HG02642 (cell line): ENCODE results near the gene ETV1.
"Not testable (repeated sequence)": the region's sequence is repeated elsewhere in the genome, so short reads cannot be mapped to it uniquely, and the experiment has no call there.

Experiments used
- ATAC-seq: cut with Tn5 transposase; IDR thresholded peaks from one replicate; pipeline ENCODE4 v1.9.1; 2021; ENCODE audit warnings: mild to moderate bottlenecking; ENCODE audit not compliant: unreplicated experiment, poor library complexity

Gene ETV1

DNA sequence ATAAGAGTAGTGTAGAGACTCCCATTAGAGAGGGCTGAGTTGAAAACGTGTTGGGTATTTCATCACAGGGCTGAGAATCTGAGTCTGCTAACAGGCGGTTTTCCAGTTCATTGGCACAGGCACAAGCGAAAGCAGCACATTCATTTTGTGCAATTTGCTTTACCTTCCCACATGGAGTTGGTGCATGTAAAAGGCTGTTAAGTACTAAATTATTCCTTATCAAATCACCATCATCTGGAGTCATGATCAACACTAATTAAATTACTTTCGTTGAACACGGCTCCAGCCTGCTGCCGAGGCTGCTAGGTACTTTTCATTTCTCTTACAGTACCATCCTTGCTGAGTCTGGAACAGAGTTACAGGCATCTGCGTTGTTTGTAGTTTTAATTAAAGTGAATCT, 43.8 kb downstream of the ETV1 start:
- ATAC-seq: no peak

DNA sequence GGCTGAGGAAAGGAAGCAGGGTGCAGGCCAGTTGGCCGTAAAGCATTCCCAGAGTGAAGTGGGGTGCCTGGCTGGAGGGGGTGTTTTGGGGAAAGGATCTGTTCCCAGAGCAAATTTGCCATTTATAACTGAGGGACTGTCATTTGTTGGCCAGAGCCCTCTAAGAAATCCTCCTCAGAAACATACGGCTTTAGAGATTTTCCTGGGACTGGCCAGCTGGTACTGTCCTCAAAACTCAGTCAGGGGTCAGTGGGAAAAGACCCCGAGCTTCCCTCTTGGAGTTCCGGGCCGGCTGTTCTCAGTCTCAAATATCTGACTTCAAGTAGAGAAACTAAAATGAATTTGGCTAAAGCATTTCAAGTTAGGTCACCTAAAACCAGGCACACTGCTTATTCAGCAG, 55.9 kb downstream of the ETV1 start:
- ATAC-seq: no peak

DNA sequence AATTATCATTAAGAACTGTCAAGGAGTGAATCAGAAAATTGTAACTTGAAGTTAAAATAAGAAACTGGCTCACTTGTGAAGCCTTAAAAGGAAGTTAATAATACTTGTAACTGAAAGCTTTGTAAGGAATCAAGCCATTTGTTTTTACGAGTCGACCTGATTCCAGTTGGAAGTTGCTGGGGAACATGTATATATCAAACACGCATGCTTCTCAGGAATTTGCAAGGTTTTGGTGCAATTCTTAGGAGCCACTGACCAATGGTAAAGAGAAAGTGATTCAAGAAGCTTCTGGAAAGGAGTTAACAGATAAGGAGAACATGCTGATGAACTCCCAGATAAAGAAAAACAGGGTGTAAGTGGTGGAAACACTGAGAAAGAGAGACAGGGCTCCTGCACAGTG, 56.4 kb downstream of the ETV1 start:
- no peak for ATAC-seq

DNA sequence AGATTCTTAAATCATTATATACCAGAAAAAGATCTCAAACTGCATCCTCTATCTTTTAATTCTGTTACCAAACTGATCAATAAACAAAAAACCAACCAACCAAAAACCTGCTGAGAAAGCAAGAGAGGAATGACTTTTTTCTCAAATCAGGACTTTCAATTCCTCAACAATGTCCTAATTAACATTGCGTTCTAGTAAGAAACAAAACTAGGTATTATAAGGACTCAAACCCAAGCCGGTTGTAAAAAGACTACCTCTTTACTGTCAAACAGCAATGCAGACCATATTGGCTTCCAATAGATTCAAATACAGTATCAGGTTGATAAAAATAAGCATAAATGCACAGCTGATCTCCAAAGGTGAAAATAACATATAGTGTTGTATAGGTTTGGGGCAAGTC, 57.3 kb downstream of the ETV1 start:
- ATAC-seq: no peak

DNA sequence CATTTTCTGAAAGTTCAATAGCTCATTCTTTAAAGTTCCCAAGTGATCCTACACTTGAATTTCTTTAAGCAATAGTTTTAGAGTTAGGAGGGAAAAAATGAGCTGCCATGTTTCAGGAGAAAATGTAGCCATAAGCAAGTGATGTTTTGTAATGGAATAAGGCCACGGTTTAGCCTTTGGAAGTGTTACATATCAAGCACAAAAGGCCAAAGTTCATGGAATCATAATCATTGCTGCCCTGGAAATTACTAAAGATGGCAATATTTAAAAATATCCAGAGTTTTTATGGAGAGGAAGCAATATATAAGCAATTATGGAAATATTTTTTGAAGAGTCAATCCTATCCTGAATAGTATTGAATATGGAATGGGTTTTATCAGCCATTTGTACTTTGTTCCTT, 68.4 kb downstream of the ETV1 start:
- no peak for ATAC-seq

DNA sequence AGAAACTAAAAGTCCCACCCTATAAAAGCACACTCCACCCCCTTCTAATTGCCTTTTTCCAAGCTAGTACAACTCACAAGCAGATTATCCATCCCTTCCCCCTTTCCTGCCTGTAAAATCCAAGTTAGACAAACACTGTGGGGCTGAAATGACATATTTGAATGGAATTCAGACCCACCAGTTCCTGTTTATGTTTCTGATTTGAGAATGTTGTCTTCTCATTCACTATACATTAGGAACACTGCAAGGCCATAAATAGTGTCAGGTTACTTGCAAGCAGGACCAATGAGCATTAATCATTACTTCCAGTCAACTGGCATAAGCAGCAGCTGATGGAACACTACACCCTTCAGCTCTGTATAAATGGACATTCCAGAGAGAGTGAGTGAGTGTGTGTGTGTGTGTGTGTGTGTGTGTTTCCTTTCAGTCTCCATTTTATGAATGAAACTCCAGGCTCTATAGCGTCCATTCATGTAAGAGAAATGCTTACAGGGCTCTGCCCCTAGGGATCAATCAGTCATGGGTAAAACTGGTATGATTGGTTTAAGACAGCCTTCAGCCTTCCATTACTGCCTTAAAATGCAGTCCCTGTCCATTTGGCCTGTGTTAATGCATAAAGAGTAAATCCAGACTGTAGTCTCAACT, 69.3 kb downstream of the ETV1 start:
- no peak for ATAC-seq

DNA sequence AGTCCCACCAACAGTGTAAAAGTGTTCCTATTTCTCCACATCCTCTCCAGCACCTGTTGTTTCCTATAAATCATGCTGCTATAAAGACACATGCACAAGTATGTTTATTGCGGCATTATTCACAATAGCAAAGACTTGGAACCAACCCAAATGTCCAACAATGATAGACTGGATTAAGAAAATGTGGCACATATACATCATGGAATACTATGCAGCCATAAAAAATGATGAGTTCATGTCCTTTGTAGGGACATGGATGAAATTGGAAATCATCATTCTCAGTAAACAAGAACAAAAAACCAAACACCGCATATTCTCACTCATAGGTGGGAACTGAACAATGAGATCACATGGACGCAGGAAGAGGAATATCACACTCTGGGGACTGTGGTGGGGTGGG, 71.1 kb downstream of the ETV1 start:
- ATAC-seq: not testable (repeated sequence)

DNA sequence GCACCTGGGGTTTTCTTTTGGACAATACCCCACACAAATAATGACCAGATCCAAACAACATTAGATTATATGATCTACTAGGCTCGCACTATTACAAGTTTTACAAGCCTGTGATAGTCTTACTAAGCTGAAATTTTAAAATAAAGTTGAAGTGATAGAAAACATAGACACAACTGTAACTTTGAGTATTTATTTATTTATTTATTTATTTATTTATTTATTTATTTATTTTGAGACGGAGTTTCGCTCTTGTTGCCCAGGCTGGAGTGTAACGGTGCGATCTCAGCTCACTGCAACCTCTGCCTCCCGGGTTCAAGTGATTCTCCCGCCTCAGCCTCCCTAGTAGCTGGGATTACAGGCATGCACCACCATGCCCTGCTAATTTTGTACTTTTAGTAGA, 72.4 kb downstream of the ETV1 start:
- ATAC-seq: not testable (repeated sequence)

DNA sequence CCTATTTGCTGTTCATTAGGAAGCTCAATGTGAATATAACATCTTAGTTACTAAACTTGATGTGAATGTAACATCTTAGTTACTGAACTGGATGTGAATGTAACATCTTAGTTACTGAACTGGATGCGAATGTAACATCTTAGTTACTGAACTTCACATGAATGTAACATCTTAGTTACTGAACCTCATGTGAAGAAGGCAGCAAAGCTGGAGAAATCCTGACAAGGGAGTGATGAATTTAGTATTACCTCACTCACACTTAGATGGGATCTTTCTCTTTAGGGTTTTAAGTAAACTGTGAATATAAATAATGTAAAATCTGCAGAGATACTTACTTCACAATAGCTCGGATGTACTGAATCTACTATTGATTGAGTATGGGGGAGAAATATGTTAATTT, 73.6 kb downstream of the ETV1 start:
- ATAC-seq: no peak

DNA sequence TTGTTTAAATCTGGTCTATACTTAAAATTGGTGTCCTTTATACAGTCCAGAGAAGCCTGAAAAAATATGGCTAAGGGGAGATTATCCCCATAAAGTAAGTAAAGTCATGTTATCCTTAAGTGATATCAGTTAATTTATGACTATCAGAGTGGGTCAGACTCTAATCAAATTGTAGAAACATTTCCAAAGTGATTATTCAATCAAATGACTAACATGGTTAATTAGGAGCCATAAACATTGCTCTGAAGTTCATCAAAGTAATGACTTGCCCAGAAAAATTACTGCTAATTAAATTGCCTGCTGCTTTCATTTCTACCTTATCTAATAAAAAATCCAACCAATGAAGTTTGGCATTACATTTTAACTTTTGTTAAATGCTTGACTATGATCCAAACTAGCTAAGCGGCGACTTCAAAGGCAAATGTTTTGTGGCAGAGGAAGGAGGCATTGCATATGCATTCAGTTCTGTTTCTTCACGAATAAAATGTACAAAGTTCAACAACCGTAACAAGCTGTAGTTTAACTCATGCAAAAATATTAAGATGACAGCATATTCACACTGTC, 76.7 kb downstream of the ETV1 start:
- ATAC-seq: no peak

DNA sequence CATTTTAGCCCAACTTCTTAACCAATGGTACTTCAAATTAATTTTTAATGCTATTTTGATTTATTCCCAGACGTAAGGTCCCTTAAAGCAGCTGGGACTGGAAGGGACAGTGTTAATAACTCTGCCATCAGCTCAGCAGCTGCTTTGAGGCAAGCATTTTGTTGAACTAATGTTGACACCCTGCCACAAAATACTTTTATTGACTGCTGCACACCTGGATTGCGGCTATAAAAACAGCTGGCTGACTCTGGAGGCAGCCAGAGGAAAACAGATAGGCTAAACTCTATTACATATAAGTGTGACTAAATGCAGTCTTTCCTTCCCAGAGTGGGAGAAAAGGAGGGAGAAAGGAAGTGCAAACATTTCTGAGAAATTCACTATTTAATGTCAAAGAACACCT, 77.6 kb downstream of the ETV1 start:
- no peak for ATAC-seq

DNA sequence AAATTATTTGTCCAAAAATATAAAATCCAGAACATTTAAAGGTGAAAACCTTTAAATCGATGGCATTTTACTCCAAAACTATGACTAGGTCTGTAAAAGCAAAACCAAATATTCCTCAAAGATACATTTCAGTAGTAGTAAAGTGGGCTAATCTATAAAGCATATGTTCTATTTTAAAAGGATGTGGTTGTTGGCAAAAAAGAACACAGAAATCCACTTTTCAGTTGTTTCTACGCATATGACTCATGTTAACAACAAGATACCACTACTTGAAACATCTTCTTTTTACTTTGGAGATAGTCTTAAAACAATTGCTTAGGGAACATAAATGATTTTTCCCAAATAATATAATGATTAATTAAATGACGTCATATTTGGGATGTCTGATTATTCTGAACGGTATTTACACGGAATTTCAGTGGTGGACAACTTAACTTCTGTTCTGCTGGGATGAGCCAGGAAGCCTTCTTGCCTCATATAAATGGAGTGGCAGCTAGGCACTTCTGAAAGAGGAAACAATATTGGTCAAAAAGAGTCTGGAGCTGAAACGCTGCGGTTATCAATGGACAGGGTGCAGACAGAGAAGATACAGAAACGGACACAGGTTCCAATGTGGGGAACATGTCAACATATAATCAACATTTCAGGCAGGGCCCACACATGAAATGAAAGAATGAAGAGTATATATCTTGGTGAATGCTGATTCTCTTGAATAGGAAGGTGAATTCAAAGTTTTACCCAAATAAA, 78.5 kb downstream of the ETV1 start:
- no peak for ATAC-seq

DNA sequence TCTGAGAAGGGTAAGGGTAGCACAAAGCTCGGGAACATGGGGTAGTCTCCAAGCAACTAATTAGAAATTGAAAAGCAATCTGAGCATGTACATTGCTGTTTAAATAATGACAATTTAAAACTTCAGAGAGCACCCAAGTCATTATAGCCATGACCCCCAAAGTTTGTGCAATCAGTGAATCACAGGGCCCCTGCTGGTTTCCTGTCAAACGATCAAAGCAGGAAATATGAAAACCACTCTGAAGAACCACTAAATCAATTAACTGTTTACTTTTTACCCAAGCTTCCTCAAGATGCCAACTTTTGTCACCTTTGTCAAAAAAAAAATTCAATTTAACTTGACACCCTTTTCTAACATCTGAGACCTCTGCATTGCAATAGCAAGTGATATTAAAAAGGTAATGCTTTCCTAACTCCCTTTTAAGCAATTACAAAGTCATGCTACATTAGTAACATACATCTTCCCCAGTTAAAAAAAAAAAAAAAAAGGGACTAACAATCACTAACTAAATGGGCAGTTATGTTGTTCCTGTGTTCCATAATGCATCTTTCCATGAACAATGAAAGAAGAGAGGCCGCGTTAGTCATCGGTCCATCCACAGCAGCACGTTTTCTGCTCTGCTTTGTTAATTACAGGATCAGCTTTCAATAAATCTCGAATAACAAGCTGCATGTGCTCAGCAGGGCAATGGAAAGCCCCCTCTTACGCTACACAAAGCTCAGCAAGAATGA, 80.6 kb downstream of the ETV1 start:
- no peak for ATAC-seq

DNA sequence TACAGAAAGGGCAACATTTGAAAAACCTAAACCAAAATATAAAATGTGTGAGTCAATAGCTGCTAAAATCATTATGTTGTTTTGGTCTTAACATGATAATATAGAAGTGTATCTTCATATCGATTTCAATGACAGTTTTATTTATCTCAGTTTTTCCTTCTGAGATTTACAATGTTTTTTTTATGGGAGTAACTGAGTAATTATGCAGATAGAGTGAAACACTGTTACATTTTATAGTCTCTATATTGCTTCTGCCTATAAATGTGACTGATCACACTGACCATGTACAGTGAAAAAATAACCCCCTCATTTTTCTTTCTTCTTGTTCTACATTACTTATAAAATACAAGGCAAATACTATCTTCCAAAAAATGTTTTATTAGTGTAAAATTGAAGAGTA, 81.6 kb downstream of the ETV1 start:
- no peak for ATAC-seq

DNA sequence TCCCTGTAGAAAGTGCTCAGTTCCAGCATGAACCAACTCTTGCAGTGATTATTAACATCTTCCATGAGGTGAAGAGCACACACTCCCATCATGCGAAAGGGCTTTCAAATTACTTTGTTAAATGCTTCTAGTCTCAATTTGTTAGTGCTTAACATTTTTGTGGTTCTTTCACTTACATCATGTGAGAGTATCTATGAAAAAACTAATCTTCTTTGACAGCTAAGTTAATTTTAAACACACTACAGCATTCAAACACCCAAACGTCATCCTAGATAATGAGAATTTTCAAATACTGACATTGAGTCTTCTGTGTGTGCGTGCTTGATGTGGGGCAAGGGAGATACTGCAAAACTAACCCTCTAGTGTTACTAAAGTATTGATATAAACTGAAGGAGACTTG, 84.8 kb downstream of the ETV1 start:
- ATAC-seq: no peak

DNA sequence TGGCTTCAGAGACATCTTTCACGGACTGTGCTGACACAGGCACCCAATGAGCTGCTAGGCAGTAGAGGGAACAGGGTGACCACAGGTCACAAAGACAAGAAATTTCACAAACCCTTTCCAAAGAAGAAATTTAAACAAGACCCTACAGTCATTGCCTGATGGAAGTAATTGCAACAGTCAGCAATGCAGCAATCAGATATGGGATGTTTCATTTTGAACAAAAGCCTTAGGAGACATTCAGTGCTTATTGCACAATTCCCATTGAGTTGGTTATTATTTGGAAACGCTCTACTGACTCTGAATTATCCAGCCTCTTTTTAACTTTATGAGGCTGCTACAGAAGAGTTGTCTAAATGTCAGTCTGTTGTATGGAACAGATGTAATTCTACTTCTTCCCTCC, 85.5 kb downstream of the ETV1 start:
- ATAC-seq: no peak

DNA sequence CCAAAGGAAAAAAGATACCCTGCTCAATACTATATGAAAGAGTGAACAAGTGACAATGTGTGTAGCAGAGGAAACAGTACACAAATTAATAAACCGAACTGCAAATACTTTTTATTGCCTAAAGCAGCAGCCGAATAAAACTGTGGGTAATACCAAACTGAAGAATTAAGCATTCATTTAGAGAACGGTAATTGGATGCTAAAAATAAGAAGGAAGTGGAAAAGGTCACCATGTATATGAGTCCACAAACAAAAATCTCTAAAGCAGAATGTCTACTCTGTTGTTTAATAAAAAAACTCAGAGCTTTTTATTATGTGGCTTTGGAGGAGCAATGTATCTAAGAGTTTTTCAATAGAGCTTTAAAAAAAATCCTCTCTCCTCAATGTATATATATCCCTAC, 87.9 kb downstream of the ETV1 start:
- no peak for ATAC-seq

DNA sequence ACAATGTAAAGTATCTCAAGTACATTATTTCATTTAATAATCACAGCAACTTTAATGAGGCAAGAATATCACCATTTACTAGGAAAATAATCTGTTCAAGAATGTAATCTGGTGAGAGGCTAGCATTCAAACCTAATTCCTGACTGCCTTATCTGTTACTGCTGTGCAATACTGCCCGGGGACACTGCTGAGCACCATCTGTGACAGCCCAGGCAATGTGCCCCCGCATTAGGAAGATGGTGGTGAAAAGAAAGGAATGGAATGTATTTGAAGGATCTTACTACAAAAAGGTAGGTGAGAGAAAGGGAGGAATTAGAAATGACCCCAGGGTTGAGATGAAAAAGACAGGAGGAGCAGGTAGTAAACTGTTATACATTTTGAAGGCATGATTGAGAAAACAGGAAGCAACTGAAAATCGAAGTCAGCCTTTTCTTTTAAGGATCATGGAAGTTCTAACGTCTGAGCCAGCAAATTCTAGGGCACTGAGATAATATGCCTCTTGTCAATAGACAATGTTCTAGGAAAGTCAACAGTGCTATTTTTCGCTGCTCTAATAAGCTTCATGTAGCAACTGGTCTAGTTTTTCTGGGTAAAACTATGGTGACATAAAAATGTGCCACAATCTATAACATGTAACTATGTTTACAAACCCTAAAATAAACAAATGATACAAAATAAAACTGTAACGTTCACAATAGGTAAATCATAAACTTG, 90.4 kb downstream of the ETV1 start:
- ATAC-seq: no peak

DNA sequence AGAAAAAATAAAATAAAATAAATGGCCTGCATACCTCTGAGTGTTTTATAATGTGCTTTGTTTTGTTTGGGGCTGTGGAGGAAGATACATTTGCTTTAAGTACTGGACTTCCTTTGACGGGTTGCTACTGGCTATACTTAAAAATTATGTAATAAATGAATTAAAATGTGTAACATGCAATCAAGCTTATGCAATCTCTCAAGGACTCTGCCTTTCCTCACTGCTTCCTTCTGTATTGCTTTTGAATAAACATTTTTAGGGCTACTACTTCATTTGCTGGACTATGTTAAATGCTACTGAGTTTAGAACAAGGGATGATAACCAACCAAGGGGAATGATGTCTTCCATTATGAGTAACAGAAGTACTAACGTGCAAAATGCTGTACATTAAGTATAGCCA, 91.6 kb downstream of the ETV1 start:
- no peak for ATAC-seq

DNA sequence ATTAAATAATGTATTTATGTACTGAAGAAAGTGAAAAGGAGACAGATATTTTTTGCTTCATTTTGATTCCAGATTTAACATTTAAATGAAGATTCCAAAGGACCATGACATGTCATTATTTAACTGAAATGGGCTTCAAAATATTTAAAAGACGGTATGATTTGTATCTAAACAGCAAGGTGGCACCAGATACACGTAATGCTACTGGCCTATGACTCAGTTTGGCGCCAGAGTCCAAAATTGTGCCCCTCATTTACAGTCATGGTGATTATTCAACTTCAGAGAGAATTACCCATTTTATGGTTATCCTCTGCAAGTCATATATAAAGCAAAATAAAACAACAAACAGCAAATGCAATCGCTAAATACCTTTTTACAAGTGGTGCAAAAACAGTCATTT, 94.5 kb downstream of the ETV1 start:
- no peak for ATAC-seq

DNA sequence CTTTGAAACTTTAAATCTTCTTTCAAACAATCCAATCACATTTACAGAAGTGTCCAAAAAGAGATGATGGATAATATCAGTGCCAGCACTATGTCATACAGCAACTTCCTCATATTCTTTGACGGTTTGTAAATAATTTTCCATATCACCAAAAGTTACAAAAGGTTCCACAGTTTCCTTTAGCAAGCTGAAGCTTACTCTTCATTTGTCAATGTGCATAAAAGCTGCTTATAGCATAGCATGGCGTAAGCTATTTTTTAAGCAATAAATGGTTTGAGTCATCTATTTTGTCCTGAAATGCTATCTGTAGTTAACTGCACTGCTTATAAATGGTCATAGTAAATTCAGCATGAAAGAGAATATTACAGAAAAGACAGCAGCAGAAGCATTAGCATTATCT, 95.1 kb downstream of the ETV1 start:
- ATAC-seq: no peak
